ENCODE measurements around the gene HERC2. TPM values are rescaled to one million over a fixed set of nuclear protein-coding genes. Genes with fewer than 3 reads are reported as not detected.
"Not testable (repeated sequence)": the region's sequence is repeated elsewhere in the genome, so short reads cannot be mapped to it uniquely, and the experiment has no call there.

The HERC2 gene
- total and polyA plus RNA-seq, 2 donors from 2014 or later = 17.9 to 58.4 TPM

- H3K4me3 ChIP-seq (ENCODE audit: low read length in 3 of 3) = no peak overlapping the region
- DNase-seq (no peak), FAIRE-seq (no peak)
- no peak overlapping the region for H3K27ac ChIP-seq (ENCODE audit: low read depth in 2 of 2, low read length in 2 of 2)
- intact Hi-C loops (cut with DNase I) = no loop called here
- H3K4me1 ChIP-seq (ENCODE audit: control insufficient read depth in 2 of 3, insufficient read depth in 2 of 3, low read depth in 1 of 3, low read length in 3 of 3) = no peaks in the 10 kb centered on the region
- no peak for TF ChIP-seq CTCF (IDR thresholded peaks at IDR 0.05; ENCODE audit: borderline replicate concordance, extremely low read depth, insufficient read depth)
- peaks cover 3 to 7% (median 7%) of the 10 kb centered on the region in 3 donors for H3K36me3 ChIP-seq (ENCODE audit: control insufficient read depth in 2 of 3, insufficient read depth in 3 of 3, low read length in 3 of 3)
- no peaks in the 10 kb centered on the region for H3K27me3 ChIP-seq (ENCODE audit: control insufficient read depth, insufficient read depth, low read length)
- no peak overlapping the region for H3K9ac ChIP-seq (ENCODE audit: low read length in 3 of 3)
- H3K9me3 ChIP-seq (ENCODE audit: control insufficient read depth in 2 of 3, insufficient read depth in 1 of 3, low read length in 3 of 3) = peaks cover 0 to 6% (median 0%) of the 10 kb centered on the region in 3 donors
Measured at GRCh38 chr15:28289694-28290463, 32.1 kb downstream of the HERC2 start.

- intact Hi-C loops (cut with DNase I); FAIRE-seq: not testable (repeated sequence)
Measured at GRCh38 chr15:28288830-28289693, 32.9 kb downstream of the HERC2 start.

GRCh38 chr15:28286659-28287058, 35.3 kb downstream of the HERC2 start:
- DNase-seq; FAIRE-seq; intact Hi-C loops (cut with DNase I); H3K36me3 ChIP-seq (ENCODE audit: control insufficient read depth in 2 of 3, insufficient read depth in 3 of 3, low read length in 3 of 3); H3K4me1 ChIP-seq (ENCODE audit: control insufficient read depth in 2 of 3, insufficient read depth in 2 of 3, low read depth in 1 of 3, low read length in 3 of 3); H3K9ac ChIP-seq (ENCODE audit: low read length in 3 of 3); H3K27me3 ChIP-seq (ENCODE audit: control insufficient read depth, insufficient read depth, low read length); H3K4me3 ChIP-seq (ENCODE audit: low read length in 3 of 3); H3K9me3 ChIP-seq (ENCODE audit: control insufficient read depth in 2 of 3, insufficient read depth in 1 of 3, low read length in 3 of 3); H3K27ac ChIP-seq (ENCODE audit: low read depth in 2 of 2, low read length in 2 of 2): not testable (repeated sequence)

More at GRCh38 chr15:28288830-28289693, 32.9 kb downstream of the HERC2 start:
- not testable (repeated sequence) for H3K27me3 ChIP-seq (ENCODE audit: control insufficient read depth, insufficient read depth, low read length); H3K4me1 ChIP-seq (ENCODE audit: control insufficient read depth in 2 of 3, insufficient read depth in 2 of 3, low read depth in 1 of 3, low read length in 3 of 3); DNase-seq; H3K9me3 ChIP-seq (ENCODE audit: control insufficient read depth in 2 of 3, insufficient read depth in 1 of 3, low read length in 3 of 3); H3K9ac ChIP-seq (ENCODE audit: low read length in 3 of 3); H3K27ac ChIP-seq (ENCODE audit: low read depth in 2 of 2, low read length in 2 of 2); H3K36me3 ChIP-seq (ENCODE audit: control insufficient read depth in 2 of 3, insufficient read depth in 3 of 3, low read length in 3 of 3); H3K4me3 ChIP-seq (ENCODE audit: low read length in 3 of 3)

- peaks cover 0 to 6% (median 0%) of the 10 kb centered on the region in 3 donors for H3K9me3 ChIP-seq (ENCODE audit: control insufficient read depth in 2 of 3, insufficient read depth in 1 of 3, low read length in 3 of 3)
- H3K4me3 ChIP-seq (ENCODE audit: low read length in 3 of 3) = no peak overlapping the region
- H3K9ac ChIP-seq (ENCODE audit: low read length in 3 of 3) = no peak overlapping the region
- no peak overlapping the region for H3K27ac ChIP-seq (ENCODE audit: low read depth in 2 of 2, low read length in 2 of 2)
- DNase-seq (no peak), FAIRE-seq (no peak)
- TF ChIP-seq CTCF (IDR thresholded peaks at IDR 0.05; ENCODE audit: borderline replicate concordance, extremely low read depth, insufficient read depth) = no peak
- H3K27me3 ChIP-seq (ENCODE audit: control insufficient read depth, insufficient read depth, low read length) = no peaks in the 10 kb centered on the region
- H3K36me3 ChIP-seq (ENCODE audit: control insufficient read depth in 2 of 3, insufficient read depth in 3 of 3, low read length in 3 of 3) = peaks cover 2 to 7% (median 7%) of the 10 kb centered on the region in 3 donors
- no peaks in the 10 kb centered on the region for H3K4me1 ChIP-seq (ENCODE audit: control insufficient read depth in 2 of 3, insufficient read depth in 2 of 3, low read depth in 1 of 3, low read length in 3 of 3)
- intact Hi-C loops (cut with DNase I) = no loop called here
Measured at GRCh38 chr15:28286031-28286430, 35.9 kb downstream of the HERC2 start.

All from kidney (tissue), 14 donors.